HG03039 (cell line): ENCODE data around the gene VEGFB.

ENCODE experiments used
- ATAC-seq: cut with Tn5 transposase; IDR thresholded peaks from one replicate; pipeline ENCODE4 v1.9.1; 2021; ENCODE audit warnings: mild to moderate bottlenecking, moderate library complexity; ENCODE audit not compliant: unreplicated experiment

VEGFB gene

DNA sequence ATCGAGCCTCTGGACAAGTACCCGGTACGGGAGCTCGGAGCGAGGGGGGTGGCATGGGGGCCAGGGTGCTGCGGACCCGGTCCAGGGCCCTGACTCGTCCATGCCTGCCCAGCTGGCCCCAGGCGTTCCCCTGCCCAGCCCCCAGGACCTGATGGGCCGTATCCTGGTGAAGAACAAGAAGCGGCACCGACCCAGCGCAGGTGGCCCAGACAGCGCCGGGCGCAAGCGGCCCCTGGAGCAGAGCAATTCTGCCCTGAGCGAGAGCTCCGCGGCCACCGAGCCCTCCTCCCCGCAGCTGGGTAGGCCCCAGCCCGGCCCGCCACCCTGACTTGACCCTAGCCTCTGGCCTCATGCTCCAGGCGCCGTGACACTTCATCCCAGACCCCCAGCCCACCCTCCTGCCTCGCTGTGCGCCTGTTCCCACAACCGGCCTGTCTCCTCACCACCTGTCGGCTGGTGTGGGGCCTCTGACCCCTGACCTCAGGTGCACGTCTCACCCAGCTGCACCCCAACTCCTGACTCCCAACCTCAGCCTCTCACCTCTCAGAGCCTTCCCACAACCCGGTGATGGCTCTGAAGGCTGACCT lies 24.7 kb downstream of the VEGFB start:
- ATAC-seq, result no peak

DNA sequence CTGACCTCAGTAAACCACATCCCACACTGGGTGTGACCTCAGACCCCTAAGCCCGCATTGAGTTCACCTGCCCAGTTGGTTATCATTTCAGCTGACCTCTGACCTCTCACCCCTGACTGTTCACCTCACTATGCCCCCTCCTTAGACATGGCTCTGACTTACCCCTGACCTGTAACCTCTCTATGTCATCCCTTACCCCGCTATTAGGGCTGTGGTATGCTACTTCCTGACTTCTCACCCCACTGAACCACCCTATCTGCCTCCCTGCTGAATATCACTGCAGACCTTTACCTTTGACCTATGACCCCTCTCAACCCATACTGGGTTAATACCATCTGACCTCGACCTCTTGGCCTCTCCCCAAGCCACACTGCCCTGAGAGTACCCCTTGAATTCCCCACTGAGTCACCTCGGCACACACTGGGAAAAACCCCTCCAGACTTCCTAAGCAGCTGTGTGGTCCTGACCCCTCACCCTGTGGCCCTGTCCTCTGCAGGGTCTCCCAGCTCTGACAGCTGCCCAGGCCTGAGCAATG lies 25.2 kb downstream of the VEGFB start:
- ATAC-seq, result no peak

DNA sequence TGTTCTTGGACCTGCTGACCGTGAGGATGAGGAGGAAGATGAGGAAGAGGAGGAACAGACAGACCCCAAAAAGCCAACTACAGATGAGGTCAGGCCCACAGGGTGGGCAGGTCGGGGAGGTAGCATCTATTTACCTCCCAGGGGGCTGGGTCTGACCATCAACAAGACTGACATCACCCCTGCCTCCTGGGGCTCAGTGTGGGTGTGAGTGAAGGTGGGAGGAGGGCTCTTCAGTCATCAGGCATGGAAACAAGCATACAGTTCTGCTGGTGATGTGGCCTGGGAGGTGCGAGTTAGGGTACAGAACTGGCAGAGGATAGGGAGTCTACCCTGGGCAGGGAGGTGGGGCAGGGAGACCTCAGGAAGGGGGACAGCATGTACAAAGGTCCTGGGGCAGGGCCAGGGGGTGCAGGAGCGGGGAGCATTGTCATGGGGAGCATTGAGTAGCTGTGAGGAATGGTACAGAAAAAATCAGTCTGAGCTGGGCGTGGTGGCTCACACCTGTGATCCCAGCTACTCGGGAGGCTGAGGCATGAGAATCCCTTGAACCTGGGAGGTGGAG lies 25.8 kb downstream of the VEGFB start:
- ATAC-seq, result no peak

DNA sequence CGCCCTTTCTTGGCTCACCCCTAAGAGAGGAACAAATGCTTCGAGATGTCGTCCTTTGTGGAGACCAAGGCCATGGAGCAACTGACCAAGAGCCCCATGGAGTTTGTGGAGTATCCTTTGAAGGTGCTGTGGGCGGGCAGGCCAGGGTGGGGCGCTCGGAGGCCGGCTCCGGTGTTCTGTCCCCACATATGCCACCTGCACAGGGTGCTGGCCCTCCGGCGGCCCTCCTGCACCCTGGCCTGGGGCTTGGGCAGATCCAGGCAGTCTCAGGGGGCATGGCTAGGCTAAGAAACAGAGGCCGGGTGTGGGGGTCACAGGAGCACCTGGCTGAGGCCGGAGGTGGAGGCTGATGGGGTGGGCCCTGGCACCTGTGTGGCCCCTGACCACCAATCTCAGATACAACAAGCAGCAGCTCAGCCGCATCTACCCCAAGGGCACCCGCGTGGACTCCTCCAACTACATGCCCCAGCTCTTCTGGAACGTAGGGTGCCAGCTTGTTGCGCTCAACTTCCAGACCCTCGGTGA lies 27.2 kb downstream of the VEGFB start:
- ATAC-seq, result no peak

DNA sequence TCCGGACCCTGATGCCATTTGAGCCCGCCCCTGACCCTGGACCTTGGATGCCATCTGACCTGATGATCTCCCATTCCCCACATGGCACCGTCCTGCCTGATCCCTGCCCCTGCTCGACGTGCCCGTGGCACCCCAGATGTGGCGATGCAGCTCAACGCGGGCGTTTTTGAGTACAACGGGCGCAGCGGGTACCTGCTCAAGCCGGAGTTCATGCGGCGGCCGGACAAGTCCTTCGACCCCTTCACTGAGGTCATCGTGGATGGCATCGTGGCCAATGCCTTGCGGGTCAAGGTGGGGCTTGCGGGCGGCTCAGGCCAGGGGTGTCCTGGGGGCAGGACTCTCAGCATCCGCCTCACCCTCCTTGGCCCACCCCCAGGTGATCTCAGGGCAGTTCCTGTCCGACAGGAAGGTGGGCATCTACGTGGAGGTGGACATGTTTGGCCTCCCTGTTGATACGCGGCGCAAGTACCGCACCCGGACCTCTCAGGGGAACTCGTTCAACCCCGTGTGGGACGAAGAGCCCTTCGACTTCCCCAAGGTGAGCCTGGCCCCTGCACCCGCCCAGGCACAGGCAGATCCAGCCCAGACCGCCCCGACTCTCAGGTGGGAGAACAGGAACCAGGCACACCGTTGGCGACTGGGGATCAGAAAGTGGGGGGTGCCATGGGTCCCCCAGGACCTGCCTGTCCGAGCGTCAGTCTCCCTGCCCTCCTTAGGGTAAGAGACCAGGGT lies 28.1 kb downstream of the VEGFB start:
- no peak for ATAC-seq

DNA sequence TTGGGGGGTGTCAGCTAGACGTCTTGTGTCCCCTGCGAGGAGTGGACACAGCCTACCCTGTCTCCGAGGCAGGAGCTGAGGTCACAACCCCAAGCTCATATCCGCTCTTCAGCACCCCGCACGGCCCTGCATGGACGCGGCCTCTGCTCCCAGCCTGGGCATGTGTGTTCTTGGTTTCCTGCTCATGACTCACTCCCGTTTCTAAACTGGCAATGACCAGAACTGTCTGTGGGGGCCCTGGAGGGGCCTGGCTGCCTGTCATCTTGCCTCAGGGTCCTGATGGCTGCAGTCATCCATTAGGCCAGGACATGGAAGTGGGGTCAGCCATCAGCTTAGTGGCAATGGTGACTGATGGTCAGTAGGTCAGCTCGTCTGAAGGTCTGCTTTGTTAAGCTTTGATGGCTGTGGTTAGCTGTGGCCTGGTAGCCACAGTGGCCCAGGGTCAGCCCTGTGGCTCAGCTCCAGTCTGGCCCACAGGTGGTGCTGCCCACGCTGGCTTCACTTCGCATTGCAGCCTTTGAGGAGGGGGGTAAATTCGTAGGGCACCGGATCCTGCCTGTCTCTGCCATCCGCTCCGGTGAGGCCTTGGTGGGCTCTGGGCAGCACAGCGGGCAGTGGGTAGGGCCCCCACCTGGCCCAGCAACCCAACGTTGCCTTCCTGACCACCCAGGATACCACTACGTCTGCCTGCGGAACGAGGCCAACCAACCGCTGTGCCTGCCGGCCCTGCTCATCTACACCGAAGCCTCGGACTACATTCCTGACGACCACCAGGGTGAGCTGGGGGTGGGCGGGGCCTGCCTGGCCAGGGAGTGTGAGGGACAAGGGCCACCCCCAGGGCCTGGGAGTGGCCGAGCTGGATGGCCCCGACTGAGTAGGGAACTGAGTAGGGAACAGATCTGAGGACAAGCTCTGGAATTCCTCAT lies 28.9 kb downstream of the VEGFB start:
- ATAC-seq, result no peak

DNA sequence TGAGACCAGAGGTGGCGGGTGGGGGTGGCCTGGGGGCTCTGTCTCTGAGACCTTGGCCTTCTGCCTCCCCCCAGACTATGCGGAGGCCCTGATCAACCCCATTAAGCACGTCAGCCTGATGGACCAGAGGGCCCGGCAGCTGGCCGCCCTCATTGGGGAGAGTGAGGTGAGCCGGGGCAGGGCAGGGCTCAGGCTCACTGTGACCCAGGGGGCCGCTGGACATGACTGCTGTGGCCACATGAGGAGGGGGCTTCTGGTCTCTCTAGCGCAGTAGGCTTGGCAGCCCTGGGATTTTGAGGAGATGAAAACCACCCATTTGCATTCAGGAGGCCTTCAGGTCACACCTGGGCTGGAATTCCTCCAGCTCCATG lies 29.5 kb downstream of the VEGFB start:
- no peak for ATAC-seq

DNA sequence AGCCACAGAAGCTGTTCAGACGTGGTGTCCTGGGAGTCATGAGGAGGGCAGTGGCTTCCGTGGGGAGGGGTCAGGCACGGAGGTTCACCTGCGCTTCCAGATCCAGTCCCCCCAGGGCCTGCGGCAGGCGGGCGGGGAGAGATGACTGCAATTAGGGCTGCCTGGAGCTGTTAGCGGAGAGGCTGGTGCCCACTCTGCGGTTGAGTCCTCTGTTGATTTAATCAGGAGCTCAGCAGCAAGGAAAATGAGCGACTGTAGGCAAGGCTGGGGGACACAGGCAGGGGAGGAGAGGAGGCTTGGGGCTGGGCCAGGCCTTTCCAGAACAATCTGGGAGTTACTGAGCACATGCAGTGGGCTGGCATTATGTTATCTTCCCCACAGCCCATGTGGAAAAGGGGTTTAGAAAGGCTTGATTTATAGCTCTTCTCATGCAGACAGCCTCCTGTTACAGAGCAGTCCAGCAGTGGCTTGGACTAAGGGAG lies 30.0 kb downstream of the VEGFB start:
- no peak for ATAC-seq

DNA sequence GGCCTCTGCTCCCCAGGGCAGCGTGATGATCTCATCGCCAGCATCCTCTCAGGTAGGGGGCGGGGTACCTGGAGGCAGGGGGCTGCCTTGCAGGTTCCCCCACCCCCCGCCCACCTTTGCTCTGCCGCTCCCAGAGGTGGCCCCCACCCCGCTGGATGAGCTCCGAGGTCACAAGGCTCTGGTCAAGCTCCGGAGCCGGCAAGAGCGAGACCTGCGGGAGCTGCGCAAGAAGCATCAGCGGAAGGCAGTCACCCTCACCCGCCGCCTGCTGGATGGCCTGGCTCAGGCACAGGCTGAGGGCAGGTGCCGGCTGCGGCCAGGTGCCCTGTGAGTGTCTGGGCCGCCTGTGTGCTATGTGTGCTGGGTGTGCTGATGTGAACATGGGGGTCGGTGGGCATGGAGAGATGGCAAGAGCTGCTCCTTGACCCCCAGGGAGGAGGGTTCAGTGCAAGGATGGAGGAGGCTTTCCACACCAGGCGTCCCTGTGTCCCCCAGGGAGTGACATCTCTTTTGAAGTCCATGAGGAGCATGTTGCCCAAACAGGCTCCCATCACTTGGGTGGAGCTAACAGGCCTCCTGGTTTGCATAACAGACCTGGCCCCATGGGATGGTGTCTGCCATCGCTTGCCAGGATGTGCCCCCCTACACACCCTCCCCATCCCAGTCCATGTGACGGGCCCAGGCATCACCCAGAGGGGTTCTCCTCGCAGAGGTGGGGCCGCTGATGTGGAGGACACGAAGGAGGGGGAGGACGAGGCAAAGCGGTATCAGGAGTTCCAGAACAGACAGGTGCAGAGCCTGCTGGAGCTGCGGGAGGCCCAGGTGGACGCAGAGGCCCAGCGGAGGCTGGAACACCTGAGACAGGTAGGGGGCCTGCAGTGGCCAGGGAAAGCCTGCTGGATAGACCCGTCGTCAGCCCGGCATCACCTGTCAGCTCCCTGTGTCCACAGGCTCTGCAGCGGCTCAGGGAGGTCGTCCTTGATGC lies 31.1 kb downstream of the VEGFB start:
- ATAC-seq, result no peak

DNA sequence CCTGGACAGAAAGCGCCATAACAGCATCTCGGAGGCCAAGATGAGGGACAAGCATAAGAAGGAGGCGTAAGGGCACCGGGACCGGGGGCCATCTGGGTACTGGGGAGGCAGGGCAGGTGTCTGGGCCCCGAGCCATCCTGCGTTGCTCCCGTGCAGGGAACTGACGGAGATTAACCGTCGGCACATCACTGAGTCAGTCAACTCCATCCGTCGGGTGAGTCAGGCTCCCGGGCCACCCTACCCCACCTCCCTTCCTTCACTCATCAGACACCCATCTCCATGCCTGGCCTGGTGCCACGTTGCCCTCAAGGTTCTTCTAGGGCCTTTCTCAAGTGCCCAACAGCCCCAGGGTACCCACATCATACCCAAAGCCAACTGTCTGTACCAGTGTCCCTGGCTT lies 32.0 kb downstream of the VEGFB start:
- ATAC-seq, result no peak

DNA sequence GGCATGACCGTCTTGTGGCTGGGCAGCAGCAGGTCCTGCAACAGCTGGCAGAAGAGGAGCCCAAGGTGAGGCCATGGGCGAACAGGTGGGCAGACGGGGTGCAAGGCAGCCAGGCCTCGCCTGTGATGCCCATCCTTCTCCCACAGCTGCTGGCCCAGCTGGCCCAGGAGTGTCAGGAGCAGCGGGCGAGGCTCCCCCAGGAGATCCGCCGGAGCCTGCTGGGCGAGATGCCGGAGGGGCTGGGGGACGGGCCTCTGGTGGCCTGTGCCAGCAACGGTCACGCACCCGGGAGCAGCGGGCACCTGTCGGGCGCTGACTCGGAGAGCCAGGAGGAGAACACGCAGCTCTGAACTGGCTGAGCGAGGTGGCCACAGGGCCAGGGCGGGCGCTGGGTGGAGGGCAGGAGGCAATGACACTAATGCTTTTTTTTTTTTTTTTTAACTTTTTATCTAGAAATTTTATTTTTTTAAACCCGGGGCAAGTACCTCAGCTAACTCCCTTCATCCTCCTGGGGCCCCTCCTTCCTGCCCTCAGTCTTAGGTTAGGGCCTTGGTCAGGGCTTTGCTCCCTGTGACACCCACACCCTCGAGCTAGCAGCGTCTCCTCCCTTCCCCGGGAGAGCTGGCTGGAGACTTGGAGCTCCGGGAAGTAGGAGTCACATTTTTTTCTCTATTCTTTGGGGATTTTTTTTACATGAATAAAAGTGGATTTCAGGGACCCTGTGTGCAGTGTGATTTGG lies 33.0 kb downstream of the VEGFB start:
- no peak for ATAC-seq

DNA sequence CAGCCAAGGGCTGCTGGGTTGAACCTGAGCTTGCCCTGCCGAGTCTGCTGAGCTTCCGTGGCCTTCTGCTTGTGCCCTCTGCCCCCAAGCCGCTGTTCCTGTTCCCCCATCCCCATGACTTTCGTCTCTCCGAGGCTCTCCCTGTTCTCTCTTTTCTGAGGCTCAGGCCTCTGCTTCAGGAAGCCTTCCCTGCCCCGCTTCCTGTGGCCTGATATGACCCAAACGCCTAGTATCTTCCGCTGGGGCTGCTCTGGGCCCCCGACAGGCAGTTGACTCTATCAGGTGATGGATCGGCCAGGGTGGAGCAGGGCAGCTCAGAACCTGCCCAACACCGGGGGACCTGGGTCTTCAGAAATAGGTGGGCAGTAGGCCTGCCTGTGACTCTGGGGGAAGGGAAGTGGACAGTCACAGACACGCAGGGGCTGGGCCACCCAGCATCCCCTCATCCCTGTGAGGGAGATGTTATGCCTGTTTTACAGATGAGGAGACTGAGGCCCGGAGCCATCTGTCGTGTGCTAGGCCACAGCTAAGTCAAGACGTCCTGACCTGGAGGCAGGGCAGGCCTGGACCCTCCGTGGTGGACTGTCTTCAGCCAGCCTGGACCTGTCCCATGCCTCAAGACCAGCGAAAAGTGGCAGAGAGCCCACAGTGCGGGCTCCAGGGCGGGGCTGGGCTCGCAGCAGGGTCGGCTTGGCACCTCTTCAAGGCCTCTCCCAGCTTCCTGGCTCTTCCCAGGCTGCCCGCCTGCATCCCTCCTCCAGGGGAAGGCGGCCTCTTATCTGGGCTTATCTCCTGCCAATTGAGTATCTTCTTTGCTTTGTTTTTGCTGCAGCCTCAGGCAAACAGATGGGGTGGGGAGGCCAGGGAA lies 33.9 kb downstream of the VEGFB start:
- ATAC-seq, result no peak

DNA sequence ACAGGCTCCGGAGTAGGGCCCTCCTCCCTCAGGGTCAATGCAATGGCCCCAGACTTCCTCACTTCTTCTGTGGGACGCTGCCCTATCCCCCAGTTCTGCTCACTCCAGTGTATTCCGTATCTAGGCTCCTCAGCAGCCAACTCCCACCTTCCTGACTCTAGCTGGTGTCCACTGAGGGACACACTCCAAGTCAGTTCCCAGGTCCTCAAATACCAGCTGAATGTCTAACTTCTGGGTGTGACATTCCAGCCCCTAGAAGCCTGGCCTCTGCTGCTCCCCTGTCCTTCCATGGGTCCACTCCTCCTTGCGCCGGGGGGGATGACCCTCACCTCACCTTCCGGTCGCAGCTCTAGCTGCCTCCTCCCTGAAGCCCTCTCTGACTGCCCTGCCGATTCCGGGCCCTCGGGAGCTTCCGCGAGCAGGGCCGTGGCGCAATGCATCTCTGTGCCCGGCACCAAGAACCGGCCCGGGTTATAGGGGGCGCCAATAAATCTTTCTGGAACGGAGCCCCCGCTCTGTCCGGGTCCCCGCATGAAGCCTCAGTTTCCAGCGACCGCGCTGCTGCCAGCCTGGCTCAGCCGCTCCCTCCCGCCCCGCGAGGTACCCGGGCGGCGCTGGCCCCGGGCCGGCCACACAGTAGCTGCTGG lies 34.6 kb downstream of the VEGFB start:
- peak; percentile 7 for ATAC-seq

DNA sequence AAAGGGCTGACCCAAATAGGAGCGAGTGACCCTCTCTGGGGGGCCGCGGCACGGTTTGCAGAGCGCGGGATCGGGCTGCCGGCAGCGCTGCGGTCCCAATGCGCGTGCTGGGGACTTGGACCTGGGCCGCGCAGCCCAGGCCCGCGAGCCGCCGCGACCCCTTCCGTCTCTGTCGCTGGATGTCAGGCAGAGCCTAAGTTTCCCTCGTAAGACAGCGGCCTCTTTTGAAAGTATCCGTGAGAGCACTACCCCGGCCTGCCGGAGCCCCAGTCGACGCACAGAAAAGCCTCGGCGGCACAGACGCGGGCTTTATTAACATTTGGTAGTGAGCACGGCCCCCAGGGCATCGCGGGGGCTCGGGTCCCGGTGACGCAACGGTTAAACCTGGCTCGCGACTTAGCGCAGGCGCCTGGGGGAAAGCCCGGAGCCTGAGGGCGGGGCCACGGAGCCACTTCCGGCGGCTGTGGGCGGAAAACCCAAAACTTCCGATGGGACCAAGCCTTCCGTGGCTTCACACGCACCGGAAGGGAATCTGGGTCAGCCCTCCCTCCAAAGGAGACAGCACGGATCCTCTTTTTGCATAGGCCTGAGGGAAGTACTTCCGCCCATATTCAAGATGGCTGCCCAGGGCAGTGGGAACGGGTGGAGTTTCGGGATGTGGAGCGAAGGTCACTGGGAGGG lies 35.3 kb downstream of the VEGFB start:
- peak; percentile 68 for ATAC-seq

DNA sequence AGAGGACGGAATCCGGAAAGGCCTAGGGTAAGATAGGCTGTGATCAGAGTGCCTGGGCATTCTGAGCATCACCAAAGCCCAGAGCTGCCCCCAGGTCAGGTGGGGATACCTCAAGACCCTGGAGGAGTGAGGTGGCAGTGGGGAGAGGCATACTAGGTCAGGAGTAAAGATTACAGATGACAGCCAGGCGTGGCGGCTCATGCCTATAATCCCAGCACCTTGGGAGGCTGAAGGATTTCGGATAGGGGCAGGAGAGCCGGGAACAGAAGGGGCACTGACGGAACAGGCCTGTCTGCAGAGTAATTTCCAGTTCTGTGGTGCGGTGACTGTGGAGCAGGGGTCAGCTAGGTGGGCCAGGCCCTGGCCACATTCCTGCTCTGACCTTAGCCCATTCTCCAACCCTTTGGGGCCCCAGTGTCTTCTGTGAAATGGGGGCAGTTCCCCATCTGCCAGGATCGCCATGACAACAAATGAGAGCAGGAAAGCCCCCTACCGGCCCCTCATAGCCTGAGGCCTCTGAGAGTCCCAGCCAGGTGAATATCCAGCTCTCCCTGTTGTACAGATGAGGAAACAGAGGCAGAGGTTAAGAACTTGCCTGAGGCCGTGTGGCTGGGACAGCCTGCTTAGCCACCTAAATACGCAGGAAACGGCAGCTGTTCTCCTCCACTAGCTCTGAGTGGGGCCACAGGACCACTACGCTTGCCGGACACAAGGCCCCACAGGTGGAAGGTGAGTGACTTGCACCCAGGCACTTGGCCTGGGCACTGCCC lies 40.8 kb downstream of the VEGFB start:
- no peak for ATAC-seq

DNA sequence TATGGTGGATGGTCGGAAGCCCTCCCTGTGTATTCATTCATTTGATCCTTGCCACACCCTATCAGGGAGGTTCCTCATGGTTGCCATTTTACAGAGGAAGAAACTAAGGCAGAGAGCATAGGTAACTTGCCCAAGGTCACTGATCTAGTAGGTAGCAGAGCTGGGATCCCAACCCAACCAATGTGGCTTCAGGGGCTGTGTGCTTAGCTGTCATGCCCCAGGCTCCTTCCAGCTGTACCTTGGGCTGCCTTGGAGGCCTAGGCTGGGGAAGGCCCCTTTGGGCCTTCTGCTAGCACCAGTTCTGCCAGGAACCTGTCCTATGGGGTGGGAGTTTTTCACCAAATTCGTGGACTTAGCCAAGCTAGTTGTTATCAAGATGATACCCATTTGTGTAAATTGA lies 41.5 kb downstream of the VEGFB start:
- ATAC-seq, result no peak
